OCI-M2 (cell line): ENCODE measurements around the gene COL21A1.
"Not testable (repeated sequence)": the region's sequence is repeated elsewhere in the genome, so short reads cannot be mapped to it uniquely, and the experiment has no call there.

Experiments
- DNase-seq: peaks from one replicate; lab custom pipeline; 2025; ENCODE audit not compliant: unreplicated experiment; lab: John Stamatoyannopoulos, UW

The COL21A1 gene

GRCh38 chr6:56022678-56023077, 224.7 kb downstream of the COL21A1 start:
- DNase-seq = no peak

GRCh38 chr6:56021943-56022342, 225.4 kb downstream of the COL21A1 start:
- DNase-seq = no peak

- no peak for DNase-seq
Observed at GRCh38 chr6:56019973-56020372, 227.4 kb downstream of the COL21A1 start.

GRCh38 chr6:56017198-56017597, 230.2 kb downstream of the COL21A1 start:
- DNase-seq = no peak

GRCh38 chr6:56014039-56014438, 233.3 kb downstream of the COL21A1 start:
- not testable (repeated sequence) for DNase-seq

- DNase-seq = no peak
Observed at GRCh38 chr6:56009636-56010035, 237.7 kb downstream of the COL21A1 start.
